ENCODE data around the gene NAT9.

Gene NAT9

DNA sequence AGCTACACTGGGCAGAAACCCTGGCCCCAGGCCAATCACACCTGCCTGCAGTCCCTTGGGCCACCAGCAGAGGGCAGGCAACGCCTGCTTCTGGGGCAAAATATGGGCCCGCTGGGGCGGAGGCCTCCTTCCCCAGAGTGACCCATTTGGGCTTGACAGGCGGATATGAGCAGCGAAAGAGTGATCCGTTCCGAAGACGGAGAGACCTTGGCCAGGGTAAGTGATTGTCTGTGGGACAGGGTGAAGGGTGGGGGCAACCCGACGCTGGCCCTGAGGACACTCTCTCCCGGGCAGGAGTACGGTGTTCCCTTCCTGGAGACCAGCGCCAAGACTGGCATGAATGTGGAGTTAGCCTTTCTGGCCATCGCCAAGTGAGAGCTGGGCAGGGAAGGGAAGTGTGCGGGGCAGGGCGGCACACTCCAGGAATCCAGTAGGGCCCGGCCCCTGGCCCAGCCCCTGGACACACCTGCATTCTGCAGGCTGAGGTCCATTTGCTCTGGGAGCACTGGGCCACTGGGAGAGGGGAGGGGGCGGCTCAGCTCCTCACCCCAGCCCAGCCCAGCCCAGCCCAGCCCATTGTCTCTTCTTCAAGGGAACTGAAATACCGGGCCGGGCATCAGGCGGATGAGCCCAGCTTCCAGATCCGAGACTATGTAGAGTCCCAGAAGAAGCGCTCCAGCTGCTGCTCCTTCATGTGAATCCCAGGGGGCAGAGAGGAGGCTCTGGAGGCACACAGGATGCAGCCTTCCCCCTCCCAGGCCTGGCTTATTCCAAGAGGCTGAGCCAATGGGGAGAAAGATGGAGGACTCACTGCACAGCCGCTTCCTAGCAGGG, 31.2 kb downstream of the NAT9 start (continued):
- TF ChIP-seq, protein P1, sequence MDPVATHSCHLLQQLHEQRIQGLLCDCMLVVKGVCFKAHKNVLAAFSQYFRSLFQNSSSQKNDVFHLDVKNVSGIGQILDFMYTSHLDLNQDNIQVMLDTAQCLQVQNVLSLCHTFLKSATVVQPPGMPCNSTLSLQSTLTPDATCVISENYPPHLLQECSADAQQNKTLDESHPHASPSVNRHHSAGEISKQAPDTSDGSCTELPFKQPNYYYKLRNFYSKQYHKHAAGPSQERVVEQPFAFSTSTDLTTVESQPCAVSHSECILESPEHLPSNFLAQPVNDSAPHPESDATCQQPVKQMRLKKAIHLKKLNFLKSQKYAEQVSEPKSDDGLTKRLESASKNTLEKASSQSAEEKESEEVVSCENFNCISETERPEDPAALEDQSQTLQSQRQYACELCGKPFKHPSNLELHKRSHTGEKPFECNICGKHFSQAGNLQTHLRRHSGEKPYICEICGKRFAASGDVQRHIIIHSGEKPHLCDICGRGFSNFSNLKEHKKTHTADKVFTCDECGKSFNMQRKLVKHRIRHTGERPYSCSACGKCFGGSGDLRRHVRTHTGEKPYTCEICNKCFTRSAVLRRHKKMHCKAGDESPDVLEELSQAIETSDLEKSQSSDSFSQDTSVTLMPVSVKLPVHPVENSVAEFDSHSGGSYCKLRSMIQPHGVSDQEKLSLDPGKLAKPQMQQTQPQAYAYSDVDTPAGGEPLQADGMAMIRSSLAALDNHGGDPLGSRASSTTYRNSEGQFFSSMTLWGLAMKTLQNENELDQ (tag by site-specific recombination; IDR thresholded peaks at IDR 0.05; ENCODE audit: low read depth) = no peak
- TF ChIP-seq, protein P2, sequence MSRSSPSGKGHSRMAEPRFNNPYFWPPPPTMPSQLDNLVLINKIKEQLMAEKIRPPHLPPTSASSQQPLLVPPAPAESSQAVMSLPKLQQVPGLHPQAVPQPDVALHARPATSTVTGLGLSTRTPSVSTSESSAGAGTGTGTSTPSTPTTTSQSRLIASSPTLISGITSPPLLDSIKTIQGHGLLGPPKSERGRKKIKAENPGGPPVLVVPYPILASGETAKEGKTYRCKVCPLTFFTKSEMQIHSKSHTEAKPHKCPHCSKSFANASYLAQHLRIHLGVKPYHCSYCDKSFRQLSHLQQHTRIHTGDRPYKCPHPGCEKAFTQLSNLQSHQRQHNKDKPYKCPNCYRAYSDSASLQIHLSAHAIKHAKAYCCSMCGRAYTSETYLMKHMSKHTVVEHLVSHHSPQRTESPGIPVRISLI (tag by site-specific recombination; IDR thresholded peaks at IDR 0.05) = no peak
- TF ChIP-seq, protein P3, sequence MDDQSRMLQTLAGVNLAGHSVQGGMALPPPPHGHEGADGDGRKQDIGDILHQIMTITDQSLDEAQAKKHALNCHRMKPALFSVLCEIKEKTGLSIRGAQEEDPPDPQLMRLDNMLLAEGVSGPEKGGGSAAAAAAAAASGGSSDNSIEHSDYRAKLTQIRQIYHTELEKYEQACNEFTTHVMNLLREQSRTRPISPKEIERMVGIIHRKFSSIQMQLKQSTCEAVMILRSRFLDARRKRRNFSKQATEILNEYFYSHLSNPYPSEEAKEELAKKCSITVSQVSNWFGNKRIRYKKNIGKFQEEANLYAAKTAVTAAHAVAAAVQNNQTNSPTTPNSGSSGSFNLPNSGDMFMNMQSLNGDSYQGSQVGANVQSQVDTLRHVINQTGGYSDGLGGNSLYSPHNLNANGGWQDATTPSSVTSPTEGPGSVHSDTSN (CRISPR knock-in tag; IDR thresholded peaks at IDR 0.05) = no peak
- 0 out of 2 replicates have a peak, but pooled peaks have one; percentile 8 for TF ChIP-seq ZBTB48 (tag by site-specific recombination; IDR thresholded peaks at IDR 0.05)

DNA sequence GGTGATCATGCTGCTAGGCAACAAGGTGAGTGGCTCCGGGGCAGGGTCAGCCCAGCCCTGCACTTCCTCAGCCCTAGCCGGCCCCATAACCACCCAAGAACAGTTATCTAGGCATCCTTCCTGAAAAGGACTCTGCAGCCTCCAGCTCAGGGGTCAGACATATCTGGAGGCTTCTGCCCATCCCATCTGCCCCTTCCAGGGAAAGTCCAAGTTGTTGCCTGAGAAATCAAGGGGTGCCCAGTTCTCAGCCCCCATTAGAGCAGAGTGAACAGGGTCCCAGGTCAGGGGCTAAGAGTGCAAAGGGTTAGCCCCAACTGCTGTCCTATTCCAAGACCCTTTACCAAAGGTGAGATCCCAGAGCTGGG, 31.8 kb downstream of the NAT9 start:
- CTCF ChIA-PET = interaction anchor here (0.7 to 4.7 kb wide), 24 partner anchors 8 to 218 kb away, joined by 3 to 84 read pairs (median 6); partner anchors contain the start of genes GRIN2C, NAT9 and RAB37
- peak; percentile 50; the same call in 1 of the 2 replicates for TF ChIP-seq ZNF335 (tag by site-specific recombination; conservative IDR thresholded peaks at IDR 0.05)
- TF ChIP-seq, protein P4, sequence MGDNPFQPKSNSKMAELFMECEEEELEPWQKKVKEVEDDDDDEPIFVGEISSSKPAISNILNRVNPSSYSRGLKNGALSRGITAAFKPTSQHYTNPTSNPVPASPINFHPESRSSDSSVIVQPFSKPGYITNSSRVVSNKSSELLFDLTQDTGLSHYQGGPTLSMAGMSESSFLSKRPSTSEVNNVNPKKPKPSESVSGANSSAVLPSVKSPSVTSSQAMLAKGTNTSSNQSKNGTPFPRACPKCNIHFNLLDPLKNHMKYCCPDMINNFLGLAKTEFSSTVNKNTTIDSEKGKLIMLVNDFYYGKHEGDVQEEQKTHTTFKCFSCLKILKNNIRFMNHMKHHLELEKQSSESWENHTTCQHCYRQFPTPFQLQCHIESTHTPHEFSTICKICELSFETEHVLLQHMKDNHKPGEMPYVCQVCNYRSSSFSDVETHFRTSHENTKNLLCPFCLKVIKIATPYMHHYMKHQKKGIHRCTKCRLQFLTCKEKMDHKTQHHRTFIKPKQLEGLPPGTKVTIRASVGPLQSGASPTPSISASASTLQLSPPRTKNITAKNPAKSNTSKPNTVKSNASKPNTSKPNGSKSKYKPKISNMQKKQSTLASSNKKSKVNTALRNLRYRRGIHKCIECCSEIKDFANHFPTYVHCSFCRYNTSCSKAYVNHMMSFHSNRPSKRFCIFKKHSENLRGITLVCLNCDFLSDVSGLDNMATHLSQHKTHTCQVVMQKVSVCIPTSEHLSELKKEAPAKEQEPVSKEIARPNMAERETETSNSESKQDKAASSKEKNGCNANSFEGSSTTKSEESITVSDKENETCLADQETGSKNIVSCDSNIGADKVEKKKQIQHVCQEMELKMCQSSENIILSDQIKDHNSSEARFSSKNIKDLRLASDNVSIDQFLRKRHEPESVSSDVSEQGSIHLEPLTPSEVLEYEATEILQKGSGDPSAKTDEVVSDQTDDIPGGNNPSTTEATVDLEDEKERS (tag by site-specific recombination; IDR thresholded peaks at IDR 0.05) = no peak
- no peaks in the 10 kb centered on the region for H3K9me3 ChIP-seq (ENCODE audit: control insufficient read depth, insufficient read depth, low read depth, low read length)
- POLR2A ChIA-PET = no interaction called here
- H3K27ac ChIP-seq (ENCODE audit: extremely low read depth, low read depth, low read length) = no peak overlapping the region
- no peaks in the 10 kb centered on the region for H3K36me3 ChIP-seq (ENCODE audit: control insufficient read depth in 2 of 2, insufficient read depth in 1 of 2, low read length in 2 of 2)
- no peaks in the 10 kb centered on the region; the same call in 1 of the 2 replicates for H3K4me1 ChIP-seq (ENCODE audit: control insufficient read depth, insufficient read depth, low read length)
- no peak overlapping the region for H3K4me3 ChIP-seq (ENCODE audit: low read depth, low read length)

DNA sequence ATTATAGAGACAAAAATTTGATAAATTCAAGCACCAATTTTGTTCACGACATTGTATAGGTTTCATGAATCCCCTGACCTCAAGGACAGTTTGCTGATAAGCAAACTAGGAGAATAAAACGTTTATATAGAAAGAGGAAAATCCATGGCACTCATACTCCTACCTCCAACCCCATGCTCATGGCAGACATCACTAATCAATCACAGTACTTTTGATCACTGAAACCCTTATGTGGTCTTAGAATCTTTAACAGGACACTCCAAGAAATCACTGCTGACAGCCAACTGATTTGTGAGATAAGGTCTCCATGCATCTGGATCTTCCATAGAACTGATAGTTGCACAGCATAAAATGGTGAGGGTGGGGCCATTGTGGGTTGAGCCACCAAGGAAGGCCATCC, 32.4 kb downstream of the NAT9 start:
- TF ChIP-seq ZBTB17 (tag by site-specific recombination; IDR thresholded peaks at IDR 0.05) (peak; percentile 61; the same call in 1 of the 2 replicates), SETDB1 (IDR thresholded peaks at IDR 0.05; ENCODE audit: insufficient read length, low read length) (peak; percentile 56), ZNF23 (tag by site-specific recombination; IDR thresholded peaks at IDR 0.05; ENCODE audit: borderline replicate concordance) (peak; percentile 88; the same call in 1 of the 2 replicates), ZNF571 (tag by site-specific recombination; IDR thresholded peaks at IDR 0.05) (no peak)
- POLR2A ChIA-PET = no interaction called here
- H3K36me3 ChIP-seq (ENCODE audit: control insufficient read depth in 2 of 2, insufficient read depth in 1 of 2, low read length in 2 of 2) = no peaks in the 10 kb centered on the region
- no peaks in the 10 kb centered on the region for H3K9me3 ChIP-seq (ENCODE audit: control insufficient read depth, insufficient read depth, low read depth, low read length)
- no peak overlapping the region for H3K27ac ChIP-seq (ENCODE audit: extremely low read depth, low read depth, low read length)
- no peak overlapping the region for H3K4me3 ChIP-seq (ENCODE audit: low read depth, low read length)
- CTCF ChIA-PET = interaction anchor here (0.7 to 4.7 kb wide), 12 partner anchors 7 to 124 kb away, joined by 3 to 84 read pairs (median 20); partner anchors contain the start of genes GRIN2C, NAT9 and RAB37
- H3K4me1 ChIP-seq (ENCODE audit: control insufficient read depth, insufficient read depth, low read length) = no peaks in the 10 kb centered on the region; the same call in 1 of the 2 replicates
